Large intestine (tissue), 3 donors: ENCODE results near the gene PTPN23. TPM values are rescaled to one million over a fixed set of nuclear protein-coding genes. Genes with fewer than 3 reads are reported as not detected.

Experiments used
- DNase-seq, 2 donors: peaks; one replicate each; pipeline versions ENCODE4 v3.0.0 to v3.0.0-alpha.2; 2013
- H3K27ac ChIP-seq: one replicate; pipeline ENCODE4 v1.5.1; 2013; ENCODE audit warnings: low read length
- H3K27me3 ChIP-seq: 2 replicates; pipeline ENCODE4 v1.6.1; 2013; ENCODE audit warnings: low read length; ENCODE audit not compliant: control insufficient read depth, insufficient read depth
- H3K36me3 ChIP-seq: 2 replicates; pipeline ENCODE4 v1.6.1; 2013; ENCODE audit warnings: low read length; ENCODE audit not compliant: control insufficient read depth, insufficient read depth
- H3K4me1 ChIP-seq: one replicate; pipeline ENCODE4 v1.6.1; 2013; ENCODE audit warnings: low read length; ENCODE audit not compliant: control insufficient read depth, insufficient read depth
- H3K4me3 ChIP-seq: one replicate; pipeline ENCODE4 v1.5.1; 2013; ENCODE audit warnings: low read length
- H3K9me3 ChIP-seq: one replicate; pipeline ENCODE4 v1.6.1; 2013; ENCODE audit warnings: mild to moderate bottlenecking, low read depth, low read length, moderate library complexity; ENCODE audit not compliant: control insufficient read depth
- WGBS: methylation state at CpG from one replicate; pipeline ENCODE4 v1.1.5; 2013; ENCODE audit warnings: low lambda C conversion rate; ENCODE audit not compliant: insufficient coverage; 5-methylcytosine and 5-hydroxymethylcytosine counted together
- polyA plus RNA-seq: library from polyadenylated mRNA; unstranded; fragments of 120-200 nt; gene quantifications from one replicate; pipeline ENCODE4 v1.2.1, GENCODE V29; 2013

PTPN23 gene
- polyA plus RNA-seq, 1 donor = 33.8 TPM

- H3K4me1 ChIP-seq = peaks cover 18% of the 10 kb centered on the region
- peaks cover 12% of the 10 kb centered on the region for H3K36me3 ChIP-seq
- WGBS = no CpG with 5 or more reads among the region's 4 CpGs
- H3K9me3 ChIP-seq = no peaks in the 10 kb centered on the region
- H3K27me3 ChIP-seq = no peaks in the 10 kb centered on the region
- H3K4me3 ChIP-seq = no peak overlapping the region
- peak; percentile 64 to 78 for DNase-seq
- H3K27ac ChIP-seq = peak overlapping the region; percentile 52
Observed at GRCh38 chr3:47385007-47385406, 4.2 kb downstream of the PTPN23 start.

GRCh38 chr3:47385796-47386195 is 5.0 kb downstream of the PTPN23 start:
- no CpG with 5 or more reads among the region's 2 CpGs for WGBS
- Histone ChIP-seq H3K4me1 (peaks cover 18% of the 10 kb centered on the region), H3K9me3 (no peaks in the 10 kb centered on the region), H3K36me3 (peaks cover 16% of the 10 kb centered on the region), H3K27ac (peak overlapping the region; percentile 52), H3K27me3 (no peaks in the 10 kb centered on the region), H3K4me3 (no peak overlapping the region)
- DNase-seq = no peak

GRCh38 chr3:47392933-47393332 is 12.1 kb downstream of the PTPN23 start:
- WGBS = no CpG with 5 or more reads among the region's 3 CpGs
- Histone ChIP-seq H3K36me3 (peaks cover 32% of the 10 kb centered on the region), H3K27me3 (no peaks in the 10 kb centered on the region), H3K4me3 (no peak overlapping the region), H3K27ac (no peak overlapping the region), H3K9me3 (no peaks in the 10 kb centered on the region), H3K4me1 (no peaks in the 10 kb centered on the region)
- DNase-seq = no peak

- Histone ChIP-seq H3K4me1 (no peaks in the 10 kb centered on the region), H3K27ac (no peak overlapping the region), H3K4me3 (no peak overlapping the region), H3K36me3 (peaks cover 35% of the 10 kb centered on the region), H3K9me3 (no peaks in the 10 kb centered on the region), H3K27me3 (no peaks in the 10 kb centered on the region)
- no CpG with 5 or more reads among the region's 8 CpGs for WGBS
- DNase-seq = no peak
Observed at GRCh38 chr3:47394140-47394870, 13.5 kb downstream of the PTPN23 start.

GRCh38 chr3:47394881-47395280 is 14.1 kb downstream of the PTPN23 start:
- Histone ChIP-seq H3K36me3 (peaks cover 39% of the 10 kb centered on the region), H3K9me3 (no peaks in the 10 kb centered on the region), H3K4me1 (no peaks in the 10 kb centered on the region), H3K4me3 (no peak overlapping the region), H3K27ac (no peak overlapping the region), H3K27me3 (no peaks in the 10 kb centered on the region)
- DNase-seq = no peak
- WGBS = no CpG with 5 or more reads among the region's 3 CpGs

GRCh38 chr3:47398228-47398627 is 17.4 kb downstream of the PTPN23 start:
- WGBS = 94% methylated on average over 2 of the region's 7 CpGs
- Histone ChIP-seq H3K27ac (no peak overlapping the region), H3K27me3 (no peaks in the 10 kb centered on the region), H3K4me1 (no peaks in the 10 kb centered on the region), H3K4me3 (no peak overlapping the region), H3K9me3 (no peaks in the 10 kb centered on the region), H3K36me3 (peaks cover 39% of the 10 kb centered on the region)
- no peak for DNase-seq

GRCh38 chr3:47399016-47399415 is 18.2 kb downstream of the PTPN23 start:
- Histone ChIP-seq H3K4me3 (no peak overlapping the region), H3K27me3 (no peaks in the 10 kb centered on the region), H3K27ac (no peak overlapping the region), H3K9me3 (no peaks in the 10 kb centered on the region), H3K4me1 (no peaks in the 10 kb centered on the region), H3K36me3 (peaks cover 39% of the 10 kb centered on the region)
- no CpG with 5 or more reads among the region's 1 CpG for WGBS
- DNase-seq = no peak

- H3K36me3 ChIP-seq = peaks cover 43% of the 10 kb centered on the region
- H3K4me1 ChIP-seq = peaks cover 3% of the 10 kb centered on the region
- no peaks in the 10 kb centered on the region for H3K9me3 ChIP-seq
- H3K27me3 ChIP-seq = no peaks in the 10 kb centered on the region
- 100% methylated on average over 2 of the region's 9 CpGs for WGBS
- no peak overlapping the region for H3K4me3 ChIP-seq
- H3K27ac ChIP-seq = no peak overlapping the region
- DNase-seq = no peak
Observed at GRCh38 chr3:47399531-47400270, 18.9 kb downstream of the PTPN23 start.

GRCh38 chr3:47404431-47404876 is 23.6 kb downstream of the PTPN23 start:
- Histone ChIP-seq H3K27me3 (no peaks in the 10 kb centered on the region), H3K27ac (no peak overlapping the region), H3K4me3 (no peak overlapping the region), H3K9me3 (peaks cover under 1% of the 10 kb centered on the region), H3K36me3 (peaks cover 56% of the 10 kb centered on the region), H3K4me1 (peaks cover 15% of the 10 kb centered on the region)
- no peak for DNase-seq
- WGBS = no CpG with 5 or more reads among the region's 13 CpGs

- H3K4me1 ChIP-seq = peaks cover 15% of the 10 kb centered on the region
- peaks cover 58% of the 10 kb centered on the region for H3K36me3 ChIP-seq
- WGBS = no CpG with 5 or more reads among the region's 9 CpGs
- H3K9me3 ChIP-seq = peaks cover 4% of the 10 kb centered on the region
- DNase-seq = no peak
- H3K27me3 ChIP-seq = no peaks in the 10 kb centered on the region
- no peak overlapping the region for H3K4me3 ChIP-seq
- no peak overlapping the region for H3K27ac ChIP-seq
Observed at GRCh38 chr3:47404955-47405790, 24.4 kb downstream of the PTPN23 start.
